T-helper 1 cell treated with Interleukin-12 subunit alpha and Interleukin-12 subunit beta and Interleukin-4 antibody, amounts not matched to agents 30 ng/mL and 1 ng/mL, for 36 hours (primary cell): ENCODE measurements around the gene ANKRD6. TPM values are rescaled to one million over a fixed set of nuclear protein-coding genes. Genes with fewer than 3 reads are reported as not detected.
"Not testable (repeated sequence)": the region's sequence is repeated elsewhere in the genome, so short reads cannot be mapped to it uniquely, and the experiment has no call there.

Experiments used
- intact Hi-C: fragments of 100-400 bp; cut with micrococcal nuclease; formaldehyde crosslinking; loops from one replicate; pipeline ENCODE4 v1.15.1; 2024
- total RNA-seq: library from RNA; stranded (reverse); gene quantifications from 2 replicates; pipeline ENCODE4 v1.2.3, GENCODE V29; 2022

ANKRD6 gene
- total RNA-seq, 1 donor from 2014 or later = 3.8 TPM

DNA sequence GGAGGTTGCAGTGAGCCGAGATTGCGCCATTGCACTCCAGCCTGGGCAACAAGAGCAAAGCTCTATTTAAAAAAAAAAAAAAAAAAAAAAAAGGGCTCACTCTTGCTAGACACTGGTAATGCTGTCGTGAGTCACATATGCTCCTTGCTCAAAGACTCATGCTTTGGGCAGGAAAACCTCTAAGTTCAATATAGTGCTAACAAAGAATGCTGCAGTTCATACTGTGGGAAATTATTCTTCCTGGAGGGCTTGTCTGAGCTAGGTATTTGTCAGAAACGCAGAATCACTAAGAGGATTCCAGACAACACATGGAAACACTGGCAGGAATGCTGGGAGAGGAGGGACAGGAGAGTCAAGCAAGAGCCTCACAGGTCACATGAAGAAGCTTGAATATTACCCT, 207.9 kb downstream of the ANKRD6 start:
- intact Hi-C loops = no loop called here

DNA sequence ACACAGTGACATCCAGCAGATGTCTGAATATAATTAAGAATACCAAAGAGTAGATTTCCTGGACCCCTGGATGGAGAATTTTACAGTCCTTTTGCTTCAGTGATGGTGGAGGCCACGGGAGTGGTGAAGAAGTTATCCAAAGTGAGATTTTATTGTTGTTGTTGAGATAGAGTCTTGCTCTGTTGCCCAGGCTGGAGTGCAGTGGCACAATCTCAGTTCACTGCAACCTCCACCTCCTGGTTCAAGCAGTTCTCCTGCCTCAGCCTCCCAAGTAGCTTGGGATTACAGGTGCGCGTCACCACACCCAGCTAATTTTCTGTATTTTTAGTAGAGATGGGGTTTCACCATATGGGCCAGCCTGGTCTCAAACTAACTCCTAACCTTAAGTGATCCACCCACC, 208.6 kb downstream of the ANKRD6 start:
- intact Hi-C loops = not testable (repeated sequence)

DNA sequence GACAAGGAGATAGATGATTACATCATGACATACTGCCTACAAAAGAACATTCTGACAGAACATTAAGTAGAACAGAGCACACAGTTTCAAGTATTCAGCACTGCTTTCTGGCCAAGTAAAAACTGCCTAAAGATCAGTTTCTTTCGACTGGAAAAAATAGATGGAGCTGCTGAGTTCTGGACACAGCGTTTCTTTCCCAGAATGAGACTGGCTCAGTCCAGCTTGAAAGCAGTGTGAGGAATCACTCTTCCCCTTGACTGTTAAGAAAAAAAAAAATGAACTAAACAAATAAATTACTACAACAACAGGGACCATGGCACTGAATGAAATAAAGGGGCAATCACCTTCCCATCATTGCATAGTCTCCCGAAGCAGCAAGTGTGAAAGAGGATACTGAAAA, 210.0 kb downstream of the ANKRD6 start:
- intact Hi-C loops = no loop called here

GRCh38 chr6:89643406-89643805, 210.5 kb downstream of the ANKRD6 start:
- intact Hi-C loops = no loop called here

DNA sequence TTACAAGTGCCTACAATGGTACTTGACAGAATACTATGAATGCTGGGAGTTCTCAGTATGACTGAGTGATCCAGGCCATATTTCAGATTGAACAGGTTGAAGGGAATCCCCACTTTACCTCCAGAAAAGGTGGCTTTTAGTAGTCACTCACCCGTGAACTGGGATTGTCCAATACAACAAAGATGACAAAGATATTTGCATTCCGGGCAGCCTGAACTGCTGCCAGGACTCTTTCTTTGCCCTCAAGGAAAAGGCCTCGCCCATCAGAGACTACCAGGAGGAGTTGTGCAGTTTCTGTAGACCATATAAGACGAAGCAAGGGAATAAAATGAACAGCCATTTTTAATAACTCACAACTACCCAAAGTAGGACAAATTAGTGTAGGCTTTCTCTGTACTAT, 211.9 kb downstream of the ANKRD6 start:
- intact Hi-C loops = no loop called here

- intact Hi-C loops = no loop called here
Observed at GRCh38 chr6:89649682-89650081, 216.7 kb downstream of the ANKRD6 start.

GRCh38 chr6:89650579-89650978, 217.6 kb downstream of the ANKRD6 start:
- intact Hi-C loops = no loop called here

- intact Hi-C loops = no loop called here
Observed at GRCh38 chr6:89655122-89655521, 222.2 kb downstream of the ANKRD6 start.

GRCh38 chr6:89657445-89658158, 224.7 kb downstream of the ANKRD6 start:
- intact Hi-C loops = no loop called here

DNA sequence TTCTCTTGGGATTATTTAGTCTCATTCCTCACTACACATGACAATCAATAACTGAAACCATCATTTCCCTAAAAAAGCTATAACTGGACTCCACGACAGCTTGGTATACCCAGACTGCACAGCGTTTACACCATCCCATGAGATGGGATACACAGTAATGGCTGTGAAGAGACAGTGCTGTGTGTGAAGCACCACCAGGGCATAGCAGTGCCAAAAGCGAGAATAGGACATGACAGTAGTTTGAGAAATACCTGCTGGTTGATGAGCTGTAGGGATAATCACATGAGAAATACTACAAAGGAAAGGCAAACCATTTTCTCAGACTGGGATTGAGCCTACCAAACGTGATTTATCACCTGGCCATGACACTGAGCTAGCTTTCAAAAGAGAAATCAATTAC, 228.0 kb downstream of the ANKRD6 start:
- intact Hi-C loops = no loop called here

GRCh38 chr6:89661559-89661958, 228.6 kb downstream of the ANKRD6 start:
- intact Hi-C loops = no loop called here

GRCh38 chr6:89662659-89663223, 229.8 kb downstream of the ANKRD6 start:
- intact Hi-C loops = no loop called here

DNA sequence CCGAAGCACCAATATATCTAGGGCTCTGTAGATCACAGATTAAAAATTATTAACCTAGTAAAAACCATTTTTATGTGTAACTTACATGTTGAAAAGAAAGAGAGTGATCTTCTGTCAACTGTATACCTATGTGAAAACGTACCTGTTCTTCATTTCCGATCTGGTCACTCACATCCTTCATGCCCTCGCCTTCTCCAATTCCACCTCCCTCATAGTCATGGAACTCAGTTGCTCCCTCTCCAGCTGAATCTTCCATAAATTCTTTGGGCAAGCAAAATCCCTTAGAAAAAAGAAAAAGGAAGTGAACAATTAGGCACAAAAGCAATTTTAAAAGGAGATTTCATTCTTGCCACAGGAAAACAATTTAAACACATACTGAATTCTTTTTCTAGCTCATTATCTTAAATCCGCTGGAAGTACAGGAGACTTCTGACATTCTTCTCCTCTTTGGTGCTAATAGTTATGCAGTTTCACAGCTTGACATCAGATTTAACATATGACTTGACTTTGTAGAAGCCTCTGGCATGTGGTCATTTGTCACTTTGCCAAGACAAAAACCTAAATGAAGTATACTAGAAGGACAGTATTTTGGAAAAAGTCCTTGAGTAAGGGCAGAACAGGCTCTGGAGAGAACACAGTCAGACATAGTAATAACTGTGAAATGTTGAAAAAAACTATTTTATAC, 235.1 kb downstream of the ANKRD6 start:
- intact Hi-C loops = no loop called here

GRCh38 chr6:89669002-89669401, 236.1 kb downstream of the ANKRD6 start:
- intact Hi-C loops = no loop called here

DNA sequence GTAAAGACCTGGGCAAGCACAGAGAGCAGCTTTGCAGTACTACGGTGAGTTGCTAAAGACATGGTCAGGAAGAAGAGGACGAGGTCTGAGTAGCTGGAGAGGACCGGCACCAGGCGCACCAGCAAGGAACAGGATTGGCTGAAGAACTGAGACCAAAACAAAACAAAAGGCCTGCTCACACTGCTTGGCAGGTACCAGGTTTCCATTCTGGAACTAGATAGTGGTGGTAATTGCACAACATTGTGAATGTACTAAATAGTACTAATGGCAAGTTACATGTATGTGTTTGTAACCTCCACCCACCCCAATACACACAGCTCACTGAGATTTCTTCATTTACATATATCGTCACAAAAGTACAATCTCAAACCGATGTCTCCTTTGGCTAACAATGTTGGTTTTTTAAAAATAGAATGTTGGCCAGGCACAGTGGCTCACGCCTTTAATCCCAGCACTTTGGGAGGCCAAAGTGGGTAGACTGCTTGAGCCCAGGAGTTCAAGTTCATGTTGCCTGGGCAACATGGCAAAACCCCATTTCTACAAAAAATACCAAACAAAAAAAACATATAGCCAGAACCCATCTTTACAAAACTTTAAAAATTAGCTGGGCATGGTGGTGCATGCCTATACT, 238.1 kb downstream of the ANKRD6 start:
- intact Hi-C loops = no loop called here

GRCh38 chr6:89675949-89676748, 243.2 kb downstream of the ANKRD6 start:
- intact Hi-C loops = no loop called here

GRCh38 chr6:89678531-89678930, 245.6 kb downstream of the ANKRD6 start:
- intact Hi-C loops = no loop called here

- intact Hi-C loops = no loop called here
Observed at GRCh38 chr6:89679215-89680120, 246.5 kb downstream of the ANKRD6 start.

GRCh38 chr6:89680150-89680549, 247.2 kb downstream of the ANKRD6 start:
- intact Hi-C loops = no loop called here

GRCh38 chr6:89680551-89680950, 247.6 kb downstream of the ANKRD6 start:
- intact Hi-C loops = no loop called here
